ENCODE data around the gene BPGM. TPM values are rescaled to one million over a fixed set of nuclear protein-coding genes. Genes with fewer than 3 reads are reported as not detected.

Gene BPGM
- total RNA-seq, 1 experiment from 2014 or later = 10.0 TPM

DNA sequence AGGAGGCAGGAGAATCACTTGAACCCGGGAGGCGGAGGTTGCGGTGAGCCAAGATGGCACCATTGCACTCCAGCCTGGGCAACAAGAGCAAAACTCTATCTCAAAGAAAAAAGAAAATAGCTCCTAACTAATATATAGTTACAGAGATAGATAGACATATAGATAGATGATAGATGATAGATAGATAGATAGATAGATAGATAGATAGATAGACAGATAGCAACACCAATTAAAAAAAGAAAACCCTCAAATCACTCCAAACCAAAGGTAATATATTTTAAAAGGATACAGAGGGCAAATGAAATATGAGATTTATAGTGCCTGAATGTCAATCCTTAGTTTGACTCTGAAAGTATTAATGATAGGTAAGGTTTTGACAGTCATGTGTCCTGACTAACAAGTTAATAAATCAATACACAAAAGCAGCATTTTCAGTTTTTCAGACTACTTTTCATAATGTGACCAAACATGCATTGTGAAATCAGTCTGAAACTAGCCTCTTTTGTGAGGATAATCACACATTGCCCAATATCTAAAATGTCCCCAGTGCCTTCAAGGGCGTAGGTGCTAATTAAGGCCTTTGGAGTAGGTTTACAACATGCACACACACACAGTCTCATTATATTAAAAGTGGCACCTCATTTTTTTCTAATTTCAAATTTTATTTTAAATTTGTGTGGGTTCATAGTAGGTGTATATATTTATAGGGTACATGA lies 61.2 kb downstream of the BPGM start:
- DNase-seq (ENCODE audit: low read depth, low spot score) (no peak), ATAC-seq (no peak)
- no peak overlapping the region for H3K27ac ChIP-seq (ENCODE audit: low read depth, low read length)
- ChIA-PET CTCF (no interaction called here), POLR2A (no interaction called here), RAD21 (ENCODE audit: low non-redundant PET in 1 of 2, low total read pairs in 2 of 2, uncharacterized antibody in 2 of 2, unreplicated experiment in 2 of 2) (no interaction called here)
- H3K4me1 ChIP-seq (ENCODE audit: control insufficient read depth in 1 of 2, insufficient read depth in 2 of 2, low read length in 2 of 2) = no peaks in the 10 kb centered on the region
- intact Hi-C loops (cut with micrococcal nuclease) = no loop called here
- no peak overlapping the region for H3K4me2 ChIP-seq (ENCODE audit: low read length)
- no peaks in the 10 kb centered on the region; the same call in 1 of the 2 replicates for H3K27me3 ChIP-seq (ENCODE audit: insufficient read depth, low read length)
- H3K36me3 ChIP-seq (ENCODE audit: control insufficient read depth in 1 of 2, insufficient read depth in 2 of 2, low read length in 2 of 2) = no peaks in the 10 kb centered on the region
- no peaks in the 10 kb centered on the region for H3K9me3 ChIP-seq (ENCODE audit: control insufficient read depth in 1 of 2, insufficient read depth in 1 of 2, low read depth in 1 of 2, low read length in 2 of 2)
- no peaks in the 10 kb centered on the region for H4K20me1 ChIP-seq (ENCODE audit: insufficient read depth)
- H3K9me2 ChIP-seq (ENCODE audit: insufficient read depth) = no peaks in the 10 kb centered on the region
- H3K9ac ChIP-seq (ENCODE audit: low read length) = no peak overlapping the region
- TF ChIP-seq SRF (IDR thresholded peaks at IDR 0.05; ENCODE audit: low read depth) = no peak
- TF ChIP-seq RAD21 (IDR thresholded peaks at IDR 0.05; ENCODE audit: low read depth) = no peak
- no peak for TF ChIP-seq SIN3A (IDR thresholded peaks at IDR 0.05; ENCODE audit: low read depth)
- no peak for TF ChIP-seq FOSL1 (IDR thresholded peaks at IDR 0.05; ENCODE audit: low read depth)
- no peak for TF ChIP-seq EZH2 (IDR thresholded peaks at IDR 0.05)
- TF ChIP-seq, protein P1, sequence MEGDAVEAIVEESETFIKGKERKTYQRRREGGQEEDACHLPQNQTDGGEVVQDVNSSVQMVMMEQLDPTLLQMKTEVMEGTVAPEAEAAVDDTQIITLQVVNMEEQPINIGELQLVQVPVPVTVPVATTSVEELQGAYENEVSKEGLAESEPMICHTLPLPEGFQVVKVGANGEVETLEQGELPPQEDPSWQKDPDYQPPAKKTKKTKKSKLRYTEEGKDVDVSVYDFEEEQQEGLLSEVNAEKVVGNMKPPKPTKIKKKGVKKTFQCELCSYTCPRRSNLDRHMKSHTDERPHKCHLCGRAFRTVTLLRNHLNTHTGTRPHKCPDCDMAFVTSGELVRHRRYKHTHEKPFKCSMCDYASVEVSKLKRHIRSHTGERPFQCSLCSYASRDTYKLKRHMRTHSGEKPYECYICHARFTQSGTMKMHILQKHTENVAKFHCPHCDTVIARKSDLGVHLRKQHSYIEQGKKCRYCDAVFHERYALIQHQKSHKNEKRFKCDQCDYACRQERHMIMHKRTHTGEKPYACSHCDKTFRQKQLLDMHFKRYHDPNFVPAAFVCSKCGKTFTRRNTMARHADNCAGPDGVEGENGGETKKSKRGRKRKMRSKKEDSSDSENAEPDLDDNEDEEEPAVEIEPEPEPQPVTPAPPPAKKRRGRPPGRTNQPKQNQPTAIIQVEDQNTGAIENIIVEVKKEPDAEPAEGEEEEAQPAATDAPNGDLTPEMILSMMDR (IDR thresholded peaks at IDR 0.05 in 2 of 3, conservative IDR thresholded peaks at IDR 0.05 in 1 of 3; ENCODE audit: borderline replicate concordance in 1 of 3, insufficient read depth in 1 of 3, low read depth in 2 of 3, low read length in 2 of 3) = no peak
- TF ChIP-seq SP1 (IDR thresholded peaks at IDR 0.05; ENCODE audit: low read depth) = no peak
- TF ChIP-seq, protein P2, sequence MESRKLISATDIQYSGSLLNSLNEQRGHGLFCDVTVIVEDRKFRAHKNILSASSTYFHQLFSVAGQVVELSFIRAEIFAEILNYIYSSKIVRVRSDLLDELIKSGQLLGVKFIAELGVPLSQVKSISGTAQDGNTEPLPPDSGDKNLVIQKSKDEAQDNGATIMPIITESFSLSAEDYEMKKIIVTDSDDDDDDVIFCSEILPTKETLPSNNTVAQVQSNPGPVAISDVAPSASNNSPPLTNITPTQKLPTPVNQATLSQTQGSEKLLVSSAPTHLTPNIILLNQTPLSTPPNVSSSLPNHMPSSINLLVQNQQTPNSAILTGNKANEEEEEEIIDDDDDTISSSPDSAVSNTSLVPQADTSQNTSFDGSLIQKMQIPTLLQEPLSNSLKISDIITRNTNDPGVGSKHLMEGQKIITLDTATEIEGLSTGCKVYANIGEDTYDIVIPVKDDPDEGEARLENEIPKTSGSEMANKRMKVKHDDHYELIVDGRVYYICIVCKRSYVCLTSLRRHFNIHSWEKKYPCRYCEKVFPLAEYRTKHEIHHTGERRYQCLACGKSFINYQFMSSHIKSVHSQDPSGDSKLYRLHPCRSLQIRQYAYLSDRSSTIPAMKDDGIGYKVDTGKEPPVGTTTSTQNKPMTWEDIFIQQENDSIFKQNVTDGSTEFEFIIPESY (IDR thresholded peaks at IDR 0.05; ENCODE audit: extremely low read depth, insufficient replicate concordance, low read length) = no peak
- TF ChIP-seq YY1 (IDR thresholded peaks at IDR 0.05; ENCODE audit: extremely low read depth, insufficient replicate concordance, low read depth, low read length) = no peak
- TF ChIP-seq, protein P3, sequence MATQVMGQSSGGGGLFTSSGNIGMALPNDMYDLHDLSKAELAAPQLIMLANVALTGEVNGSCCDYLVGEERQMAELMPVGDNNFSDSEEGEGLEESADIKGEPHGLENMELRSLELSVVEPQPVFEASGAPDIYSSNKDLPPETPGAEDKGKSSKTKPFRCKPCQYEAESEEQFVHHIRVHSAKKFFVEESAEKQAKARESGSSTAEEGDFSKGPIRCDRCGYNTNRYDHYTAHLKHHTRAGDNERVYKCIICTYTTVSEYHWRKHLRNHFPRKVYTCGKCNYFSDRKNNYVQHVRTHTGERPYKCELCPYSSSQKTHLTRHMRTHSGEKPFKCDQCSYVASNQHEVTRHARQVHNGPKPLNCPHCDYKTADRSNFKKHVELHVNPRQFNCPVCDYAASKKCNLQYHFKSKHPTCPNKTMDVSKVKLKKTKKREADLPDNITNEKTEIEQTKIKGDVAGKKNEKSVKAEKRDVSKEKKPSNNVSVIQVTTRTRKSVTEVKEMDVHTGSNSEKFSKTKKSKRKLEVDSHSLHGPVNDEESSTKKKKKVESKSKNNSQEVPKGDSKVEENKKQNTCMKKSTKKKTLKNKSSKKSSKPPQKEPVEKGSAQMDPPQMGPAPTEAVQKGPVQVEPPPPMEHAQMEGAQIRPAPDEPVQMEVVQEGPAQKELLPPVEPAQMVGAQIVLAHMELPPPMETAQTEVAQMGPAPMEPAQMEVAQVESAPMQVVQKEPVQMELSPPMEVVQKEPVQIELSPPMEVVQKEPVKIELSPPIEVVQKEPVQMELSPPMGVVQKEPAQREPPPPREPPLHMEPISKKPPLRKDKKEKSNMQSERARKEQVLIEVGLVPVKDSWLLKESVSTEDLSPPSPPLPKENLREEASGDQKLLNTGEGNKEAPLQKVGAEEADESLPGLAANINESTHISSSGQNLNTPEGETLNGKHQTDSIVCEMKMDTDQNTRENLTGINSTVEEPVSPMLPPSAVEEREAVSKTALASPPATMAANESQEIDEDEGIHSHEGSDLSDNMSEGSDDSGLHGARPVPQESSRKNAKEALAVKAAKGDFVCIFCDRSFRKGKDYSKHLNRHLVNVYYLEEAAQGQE (IDR thresholded peaks at IDR 0.05; ENCODE audit: low read depth) = no peak
- no peak for TF ChIP-seq ELF1 (IDR thresholded peaks at IDR 0.05; ENCODE audit: borderline replicate concordance, low read depth)
- no peak for TF ChIP-seq POLR2A (IDR thresholded peaks at IDR 0.05; ENCODE audit: borderline replicate concordance, extremely low read depth, insufficient read depth, insufficient read length)
- TF ChIP-seq CEBPB (IDR thresholded peaks at IDR 0.05; ENCODE audit: low read depth) = no peak
- TF ChIP-seq, protein P4, sequence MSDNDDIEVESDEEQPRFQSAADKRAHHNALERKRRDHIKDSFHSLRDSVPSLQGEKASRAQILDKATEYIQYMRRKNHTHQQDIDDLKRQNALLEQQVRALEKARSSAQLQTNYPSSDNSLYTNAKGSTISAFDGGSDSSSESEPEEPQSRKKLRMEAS (IDR thresholded peaks at IDR 0.05) = no peak
- TF ChIP-seq CBX3 (IDR thresholded peaks at IDR 0.05; ENCODE audit: low read depth) = no peak
- TF ChIP-seq JUND (IDR thresholded peaks at IDR 0.05) = no peak
- no peak overlapping the region for H3K4me3 ChIP-seq (replicated peaks in 1 of 2; ENCODE audit: low read depth in 1 of 2, low read length in 2 of 2)
- no peaks in the 10 kb centered on the region for H3K79me2 ChIP-seq (ENCODE audit: insufficient read depth, low read length)
- BruUV-seq (replicated peaks) = no TSS peak
- no peak overlapping the region for H2AFZ ChIP-seq (ENCODE audit: low read depth, low read length, poor library complexity, severe bottlenecking)

All from HCT116 (cell line).